T-helper 22 cell (primary cell): ENCODE results near the gene NUDT8.
"Not testable (repeated sequence)": the region's sequence is repeated elsewhere in the genome, so short reads cannot be mapped to it uniquely, and the experiment has no call there.

Experiments
- DNase-seq: peaks from one replicate; pipeline ENCODE4 v3.0.0-alpha.2; 2020; ENCODE audit warnings: low read depth

The NUDT8 gene

GRCh38 chr11:67627812-67628624, 1.7 kb downstream of the NUDT8 start:
- DNase-seq: no peak

- DNase-seq: no peak
Observed at GRCh38 chr11:67627441-67627811, 2.3 kb downstream of the NUDT8 start.

- no peak for DNase-seq
Observed at GRCh38 chr11:67626970-67627369, 2.8 kb downstream of the NUDT8 start.

- DNase-seq: not testable (repeated sequence)
Observed at GRCh38 chr11:67626131-67626833, 3.5 kb downstream of the NUDT8 start.

GRCh38 chr11:67623795-67624194, 5.9 kb downstream of the NUDT8 start:
- not testable (repeated sequence) for DNase-seq

GRCh38 chr11:67622905-67623304, 6.8 kb downstream of the NUDT8 start:
- DNase-seq: not testable (repeated sequence)

- not testable (repeated sequence) for DNase-seq
Observed at GRCh38 chr11:67621928-67622327, 7.8 kb downstream of the NUDT8 start.

- DNase-seq: not testable (repeated sequence)
Observed at GRCh38 chr11:67620621-67621020, 9.1 kb downstream of the NUDT8 start.

GRCh38 chr11:67619683-67620618, 9.8 kb downstream of the NUDT8 start:
- not testable (repeated sequence) for DNase-seq

- not testable (repeated sequence) for DNase-seq
Observed at GRCh38 chr11:67618901-67619659, 10.7 kb downstream of the NUDT8 start.

- DNase-seq: no peak
Observed at GRCh38 chr11:67617243-67617953, 12.3 kb downstream of the NUDT8 start.

GRCh38 chr11:67616431-67617242, 13.1 kb downstream of the NUDT8 start:
- no peak for DNase-seq

- no peak for DNase-seq
Observed at GRCh38 chr11:67615728-67616430, 13.9 kb downstream of the NUDT8 start.

- DNase-seq: no peak
Observed at GRCh38 chr11:67614730-67615714, 14.7 kb downstream of the NUDT8 start.

- DNase-seq: peak; percentile 69
Observed at GRCh38 chr11:67613960-67614715, 15.6 kb downstream of the NUDT8 start.

- no peak for DNase-seq
Observed at GRCh38 chr11:67613313-67613959, 16.3 kb downstream of the NUDT8 start.

GRCh38 chr11:67612751-67613150, 17.0 kb downstream of the NUDT8 start:
- no peak for DNase-seq
